GM18951 (cell line): ENCODE data around the gene MSL2.
"Not testable (repeated sequence)": the region's sequence is repeated elsewhere in the genome, so short reads cannot be mapped to it uniquely, and the experiment has no call there.

ENCODE experiments used
- POLR2A ChIP-seq: IDR thresholded peaks from 4 replicates; pipeline ENCODE4 v1.6.1; 2011; ENCODE audit warnings: mild to moderate bottlenecking; ENCODE audit not compliant: insufficient read length, insufficient read depth; ENCODE audit errors: extremely low read depth
- in situ Hi-C: fragments of 300-500 bp; cut with MboI; formaldehyde crosslinking; loops from one replicate; pipeline ENCODE4 v1.12.0; 2022; ENCODE audit warnings: low sequenced_read_pairs, mixed read lengths, inconsistent platforms; ENCODE audit not compliant: unreplicated experiment

Gene MSL2

DNA sequence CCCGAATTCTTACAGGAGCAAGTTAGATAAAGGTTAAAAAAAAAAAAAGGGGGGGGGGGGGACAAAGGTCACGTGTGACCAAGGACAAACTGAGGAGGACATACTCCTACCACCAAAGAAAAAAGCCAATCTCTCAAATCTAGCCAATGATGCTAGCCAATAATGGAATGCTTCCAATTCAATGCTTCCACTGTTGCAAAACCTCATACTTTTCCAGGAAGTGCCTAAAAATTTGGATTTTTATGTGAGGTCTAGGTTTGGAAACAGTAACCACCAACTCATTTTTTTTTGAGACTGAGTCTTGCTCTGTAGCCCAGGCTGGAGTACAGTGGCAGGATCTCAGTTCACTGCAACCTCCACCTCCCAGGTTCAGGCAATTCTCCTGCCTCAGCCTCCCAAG is 11.4 kb downstream of the MSL2 start:
- TF ChIP-seq POLR2A: no peak
- in situ Hi-C loops: no loop called here

DNA sequence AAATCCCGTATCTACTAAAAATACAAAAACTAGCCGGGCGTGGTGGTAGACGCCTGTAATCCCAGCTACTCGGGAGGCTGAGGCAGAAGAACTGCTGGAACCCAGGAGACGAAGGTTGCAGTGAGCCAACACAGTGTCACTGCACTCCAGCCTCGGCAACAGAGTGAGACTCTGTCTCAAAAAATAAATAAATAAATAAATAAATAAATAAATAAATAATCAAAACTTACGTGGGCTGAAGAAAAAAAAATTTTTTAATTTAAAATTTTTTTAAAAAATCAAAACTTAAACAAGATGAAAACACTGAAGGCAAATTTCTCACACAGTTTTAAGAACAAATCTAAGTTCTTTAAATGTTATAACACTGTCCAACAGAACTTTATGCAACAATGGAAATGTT is 14.4 kb downstream of the MSL2 start:
- TF ChIP-seq POLR2A: no peak
- in situ Hi-C loops: no loop called here

DNA sequence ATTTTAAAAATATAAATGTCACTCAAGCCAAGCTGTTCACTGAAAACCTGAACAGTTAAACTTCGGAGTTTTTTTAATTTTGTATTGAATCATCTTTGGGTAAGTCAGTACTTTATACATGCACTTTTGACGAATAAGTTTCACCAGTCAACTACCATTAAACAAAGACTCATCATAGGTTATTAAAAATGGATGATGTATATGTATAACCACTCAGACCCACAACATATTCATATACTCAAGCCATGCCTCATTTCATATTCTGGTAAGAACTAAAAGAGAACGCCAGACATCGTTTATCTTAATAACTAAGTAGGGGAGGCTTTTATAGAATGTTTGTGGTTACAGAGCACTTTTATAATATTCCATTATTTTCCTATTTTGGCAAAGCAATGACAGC is 18.3 kb downstream of the MSL2 start:
- TF ChIP-seq POLR2A: no peak

DNA sequence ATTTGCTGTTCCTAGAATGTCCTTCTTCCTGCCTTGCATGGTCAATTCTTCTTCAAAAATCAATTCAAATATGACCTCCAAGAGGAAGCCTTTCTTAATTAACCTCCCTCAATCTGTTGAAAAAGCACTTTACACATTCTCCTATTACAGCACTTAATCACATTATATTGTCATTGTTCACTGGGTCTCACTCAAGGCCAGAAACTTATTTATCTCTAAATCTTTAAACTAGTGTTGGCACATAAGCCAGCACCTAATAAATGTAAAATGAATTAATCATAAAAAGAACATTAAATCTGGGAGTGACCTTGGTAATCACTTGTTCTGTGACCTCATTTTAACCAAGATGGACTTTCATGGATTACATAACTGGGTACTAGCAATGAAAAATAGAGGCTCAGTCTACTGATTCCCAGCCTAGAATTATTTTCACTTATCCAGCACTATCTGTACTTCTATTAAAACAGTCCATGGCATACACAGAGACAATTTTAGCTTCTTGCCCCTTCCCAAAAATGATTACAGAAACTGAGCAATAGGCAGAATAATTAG is 22.1 kb downstream of the MSL2 start:
- in situ Hi-C loops: no loop called here
- TF ChIP-seq POLR2A: no peak

More for the DNA sequence above, 18.3 kb downstream of the MSL2 start:
- in situ Hi-C loops: no loop called here

DNA sequence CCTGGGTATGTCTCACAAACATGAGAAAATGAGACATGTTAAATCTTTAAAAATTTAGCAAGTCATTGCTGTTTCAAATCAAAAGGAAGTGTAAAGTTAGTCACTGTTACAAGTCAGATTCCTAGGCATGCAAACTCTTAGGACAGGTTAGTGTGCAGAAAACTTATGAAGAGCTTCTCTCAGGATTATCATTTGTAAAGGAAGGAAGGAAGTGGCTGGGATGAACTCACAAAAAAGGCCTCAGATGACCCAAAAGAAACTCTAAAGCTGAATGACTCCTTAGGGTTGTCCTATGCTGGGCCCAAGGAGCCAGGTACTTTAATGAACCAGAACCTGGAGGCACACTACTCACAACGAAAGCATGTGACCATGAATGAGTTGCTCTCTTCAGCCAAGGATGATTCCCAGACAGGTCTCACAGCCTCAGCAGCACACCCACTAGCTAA is 25.0 kb downstream of the MSL2 start:
- no peak for TF ChIP-seq POLR2A
- in situ Hi-C loops: no loop called here

DNA sequence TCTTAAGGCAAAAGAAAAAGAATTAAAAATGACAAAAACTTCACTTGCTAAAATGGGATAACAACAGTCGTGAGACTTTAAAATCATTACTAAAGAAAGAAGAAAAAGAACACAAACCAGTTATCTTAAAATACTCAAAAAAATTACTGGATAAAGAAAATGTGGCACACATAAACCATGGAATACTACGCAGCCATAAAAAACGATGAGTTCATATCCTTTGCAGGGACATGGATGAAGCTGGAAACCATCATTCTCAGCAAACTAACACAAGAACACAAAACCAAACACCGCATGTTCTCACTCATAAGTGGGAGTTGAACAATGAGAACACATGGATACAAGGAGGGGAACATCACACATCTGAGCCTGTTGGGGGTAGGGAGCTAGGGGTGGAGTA is 27.9 kb downstream of the MSL2 start:
- in situ Hi-C loops: not testable (repeated sequence)

DNA sequence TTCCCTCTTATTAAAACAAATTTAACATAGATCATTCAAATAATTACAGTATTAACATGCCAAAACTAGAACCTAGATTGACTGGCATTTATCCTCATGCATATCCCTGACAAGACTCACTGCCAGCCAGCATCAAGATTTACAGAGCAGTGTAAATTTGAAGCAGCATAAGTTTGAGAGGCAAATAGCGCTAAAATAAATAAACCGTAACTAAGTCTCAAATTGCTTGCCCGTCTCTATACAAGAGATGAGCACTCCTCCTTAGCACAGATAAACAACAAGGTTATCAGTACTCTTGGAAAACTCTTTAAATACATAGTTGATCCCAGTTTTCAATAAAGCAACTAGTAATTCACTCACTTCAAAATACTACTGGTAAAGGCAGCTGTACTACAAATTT is 29.6 kb downstream of the MSL2 start:
- no peak for TF ChIP-seq POLR2A
- in situ Hi-C loops: no loop called here

DNA sequence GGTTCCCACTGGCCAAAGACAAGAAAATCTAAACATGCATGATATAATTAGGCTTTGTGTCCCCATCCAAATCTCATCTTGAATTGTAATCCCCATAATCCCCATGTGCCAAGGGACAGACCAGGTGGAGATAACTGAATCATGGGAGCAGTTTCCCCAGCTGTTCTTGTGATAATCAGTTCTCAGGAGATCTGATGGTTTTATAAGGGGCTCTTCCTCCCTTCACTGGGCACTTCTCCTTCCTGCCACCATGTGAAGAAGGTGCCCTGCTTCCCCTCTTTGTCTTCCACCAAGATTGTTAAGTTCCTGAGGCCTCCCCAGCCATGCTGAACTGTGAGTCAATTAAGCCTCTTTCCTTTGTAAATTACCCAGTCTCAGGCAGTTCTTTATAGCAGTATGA is 32.5 kb downstream of the MSL2 start:
- in situ Hi-C loops: not testable (repeated sequence)

DNA sequence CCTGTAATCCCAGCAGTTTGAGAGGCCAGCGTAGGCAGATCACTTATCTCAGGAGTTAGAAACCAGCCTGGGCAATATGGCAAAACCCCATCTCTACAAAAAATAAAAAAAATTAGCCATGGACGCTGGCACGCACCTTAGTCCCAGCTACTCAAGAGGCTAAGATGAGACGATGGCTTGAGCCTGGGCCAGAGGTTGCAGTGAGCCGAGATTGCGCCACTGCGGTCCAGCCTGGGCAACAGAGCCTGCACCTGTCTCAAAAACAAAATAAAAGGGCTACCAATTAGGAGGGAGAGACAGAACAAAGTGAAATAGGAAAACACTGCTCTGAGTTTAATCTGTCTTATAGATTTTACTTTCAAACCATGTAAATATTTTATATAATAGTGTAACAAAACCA is 33.8 kb downstream of the MSL2 start:
- in situ Hi-C loops: no loop called here
- TF ChIP-seq POLR2A: no peak

DNA sequence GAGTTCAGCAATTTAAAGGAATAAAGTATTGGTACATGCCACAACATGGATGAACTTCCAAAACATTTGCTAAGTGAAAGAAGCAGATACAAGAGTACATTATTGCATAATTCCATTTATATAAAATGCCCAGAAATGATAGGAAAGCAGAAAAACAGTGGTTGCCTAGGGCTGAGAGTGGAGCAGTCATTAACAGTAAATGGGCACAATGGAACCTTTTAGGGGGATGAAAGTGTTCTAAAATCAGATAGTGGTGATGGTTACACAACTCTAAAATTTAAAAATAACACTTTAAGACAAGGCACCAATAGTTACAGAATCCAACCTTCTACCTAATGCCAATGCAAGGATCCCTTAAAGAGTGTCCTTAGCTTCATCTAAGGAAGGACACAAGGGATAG is 34.6 kb downstream of the MSL2 start:
- no peak for TF ChIP-seq POLR2A
- in situ Hi-C loops: no loop called here

DNA sequence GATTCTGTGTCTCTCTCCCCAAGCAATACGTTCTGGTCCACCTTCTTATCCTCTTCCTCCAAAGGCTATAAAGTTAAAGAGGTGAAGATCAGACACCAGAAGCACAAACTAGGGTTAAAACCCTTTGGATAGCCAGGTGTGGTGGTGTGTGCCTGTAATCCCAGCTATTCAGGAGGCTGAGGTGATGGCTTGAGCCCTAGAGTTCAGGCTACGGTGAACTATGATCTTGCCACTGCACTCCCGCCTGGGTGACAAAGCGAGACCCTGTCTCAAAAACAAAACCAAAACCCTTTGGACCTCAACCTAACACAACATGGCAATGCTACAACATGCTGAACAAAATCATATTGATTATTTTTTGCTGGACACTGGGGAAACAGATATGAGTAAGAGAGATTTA is 43.2 kb downstream of the MSL2 start:
- in situ Hi-C loops: no loop called here
- TF ChIP-seq POLR2A: no peak

DNA sequence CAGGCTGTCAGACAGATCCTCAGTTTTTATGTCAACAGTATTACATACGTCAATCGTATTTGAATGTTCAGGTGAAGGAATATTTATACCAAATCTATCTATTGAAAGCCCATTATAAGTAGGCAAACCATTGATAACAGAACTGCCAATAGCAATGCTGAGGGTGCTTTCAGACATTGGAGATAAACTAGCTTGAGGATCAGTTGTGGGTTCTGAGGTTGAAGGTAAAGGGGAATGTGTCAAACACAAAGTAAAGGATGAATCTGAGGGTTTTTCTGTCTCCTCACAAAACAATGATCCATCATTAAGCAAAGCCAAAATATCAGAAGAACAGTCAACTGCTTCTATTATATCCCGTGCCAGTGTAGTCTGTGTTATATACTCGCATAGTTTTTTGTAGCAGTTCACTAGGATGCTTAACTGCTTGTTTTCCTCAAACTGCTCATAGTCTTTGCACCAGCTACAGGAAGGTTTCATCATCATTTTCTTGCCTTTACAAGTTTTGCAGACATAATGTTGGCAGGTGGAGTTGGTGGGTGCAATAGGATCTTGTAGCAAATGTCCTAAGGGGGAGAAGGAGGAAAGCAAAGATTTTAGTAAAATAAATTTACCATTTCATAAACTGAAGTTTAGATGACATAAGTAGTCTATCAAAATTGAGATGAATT is 43.8 kb downstream of the MSL2 start:
- in situ Hi-C loops: no loop called here
- no peak for TF ChIP-seq POLR2A

DNA sequence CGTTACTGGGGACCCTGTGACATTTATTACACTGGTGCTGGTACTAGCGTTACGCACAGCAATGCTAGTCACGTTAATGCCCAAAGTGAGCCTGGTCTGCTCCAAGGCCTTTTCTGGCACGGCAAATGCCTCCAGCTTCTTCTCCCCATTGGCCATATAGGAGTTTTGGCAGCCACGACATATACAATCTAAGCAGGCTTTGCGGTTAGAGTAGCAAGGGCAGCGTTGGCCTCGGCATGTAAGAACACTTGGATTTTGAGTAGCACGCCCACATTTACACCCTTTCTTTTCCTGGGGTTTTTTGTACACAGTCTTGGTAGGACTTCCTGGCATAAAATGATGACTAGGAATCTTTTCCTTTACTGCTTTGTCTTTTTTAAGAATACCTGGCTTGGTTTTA is 44.9 kb downstream of the MSL2 start:
- no peak for TF ChIP-seq POLR2A
- in situ Hi-C loops: no loop called here

DNA sequence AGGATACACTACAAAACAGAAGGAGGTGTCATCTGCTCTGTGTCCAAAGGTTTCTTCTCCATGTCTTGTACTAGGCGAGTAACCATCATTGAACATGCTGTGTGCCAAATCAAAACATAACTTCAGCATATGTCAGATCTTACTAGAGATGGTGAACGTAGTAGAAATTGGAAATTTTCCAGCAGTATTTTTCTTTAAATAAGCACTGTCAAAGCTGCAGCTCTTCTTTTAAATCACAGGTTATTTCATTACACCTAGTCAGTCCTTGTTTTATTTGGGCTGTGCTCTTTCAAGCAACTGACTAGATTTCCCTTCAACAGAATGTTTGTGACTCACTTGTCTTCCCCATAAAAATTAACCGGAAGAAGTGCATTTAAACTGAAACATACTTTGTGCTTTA is 46.5 kb downstream of the MSL2 start:
- in situ Hi-C loops: no loop called here
- no peak for TF ChIP-seq POLR2A

DNA sequence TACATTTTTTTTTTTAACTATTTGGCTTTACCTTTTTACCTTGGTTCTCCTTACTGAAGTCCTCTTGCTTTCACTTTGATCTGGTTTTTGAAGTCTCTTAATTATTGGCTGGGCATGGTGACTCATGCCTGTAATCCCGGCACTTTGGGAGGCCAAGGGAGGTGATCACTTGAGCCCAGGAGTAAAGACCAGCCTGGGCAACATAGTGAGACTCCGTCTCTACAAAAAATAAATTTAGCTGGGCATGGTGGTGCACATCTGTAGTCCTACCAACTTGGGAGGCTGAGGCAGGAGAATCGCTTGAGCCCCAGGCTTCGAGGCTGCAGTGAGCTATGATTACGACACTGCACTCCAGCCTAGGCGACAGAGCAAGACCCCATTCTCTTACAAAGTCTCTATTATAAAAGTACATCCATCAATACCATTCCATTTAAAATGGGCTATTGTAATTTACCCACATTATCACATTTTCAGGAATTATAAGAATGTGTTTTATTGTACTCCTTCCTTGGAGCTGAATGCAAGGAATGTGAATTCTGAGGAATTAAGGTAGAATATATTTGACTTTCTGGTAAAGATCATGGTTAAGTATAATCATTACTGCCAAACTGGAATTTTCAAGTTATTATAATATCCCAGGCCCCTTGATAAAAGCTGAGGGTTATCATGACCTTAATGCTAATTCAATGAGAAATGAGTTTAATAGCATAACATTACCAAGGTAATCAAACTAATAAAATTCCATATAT is 49.0 kb downstream of the MSL2 start:
- in situ Hi-C loops: no loop called here
- no peak for TF ChIP-seq POLR2A

DNA sequence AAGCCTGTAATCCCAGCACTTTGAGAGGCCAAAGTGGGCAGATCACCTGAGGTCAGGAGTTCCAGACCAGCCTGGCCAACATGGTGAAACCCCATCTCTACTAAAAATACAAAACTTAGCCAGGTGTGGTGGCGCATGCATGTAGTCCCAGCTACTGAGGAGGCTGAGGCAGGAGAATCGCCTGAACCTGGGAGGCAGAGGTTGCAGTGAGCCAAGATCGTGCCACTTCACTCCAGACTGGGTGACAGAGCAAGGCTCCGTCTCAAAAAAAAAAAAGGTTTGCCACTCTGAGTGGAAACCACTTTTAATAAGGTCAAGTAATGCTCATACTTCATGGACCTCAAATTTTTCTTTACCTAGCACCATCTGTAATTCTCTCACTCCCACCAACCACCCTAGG is 51.7 kb downstream of the MSL2 start:
- in situ Hi-C loops: not testable (repeated sequence)
